Pancreas (tissue), 10 donors: Measurements from ENCODE around the gene SPINT2. TPM values are rescaled to one million over a fixed set of nuclear protein-coding genes. Genes with fewer than 3 reads are reported as not detected.

Experiments used
- ATAC-seq, 4 donors: fragments of 200-7000 bp; cut with Tn5 transposase; one replicate each; pipeline versions ENCODE4 v1.8.0 to v1.9.1; 2020; ENCODE audit warnings: mild to moderate bottlenecking in 4 of 4, moderate library complexity in 4 of 4
- DNase-seq, 6 donors: peaks; one replicate each; pipeline ENCODE4 v3.0.0-alpha.2; 2020
- FAIRE-seq: peaks from 2 replicates; lab custom pipeline; 2012; peaks lifted over from hg19 to GRCh38; lab: Jason Lieb, UNC
- H3K27ac ChIP-seq, 4 donors: fragments of 200-600 bp; sonication (generic); 1 replicate in 3 of 4; 2 replicates in 1 of 4; pipeline versions ENCODE4 v1.5.0 to v1.8.0; 2020
- H3K27me3 ChIP-seq, 4 donors: fragments of 200-600 bp; one replicate each; pipeline ENCODE4 v1.8.0; 2021
- H3K36me3 ChIP-seq, 3 donors: fragments of 200-600 bp; sonication (generic) in 1 of 3; one replicate each; pipeline versions ENCODE4 v1.5.0 to v1.8.0; 2020 to 2021
- H3K4me1 ChIP-seq, 3 donors: fragments of 200-600 bp; one replicate each; pipeline ENCODE4 v1.8.0; 2021
- H3K4me3 ChIP-seq, 4 donors: fragments of 200-600 bp; sonication (generic) in 2 of 4; one replicate each; pipeline versions ENCODE4 v1.5.0 to v1.8.0; 2020 to 2021
- H3K9me3 ChIP-seq, 4 donors: fragments of 200-600 bp; one replicate each; pipeline ENCODE4 v1.8.0; 2021
- WGBS, 2 donors: extraction: QIAGEN DNeasy Blood & Tissue Kit; methylation state at CpG; one replicate each; pipeline ENCODE4 v1.1.7; 2013; 5-methylcytosine and 5-hydroxymethylcytosine counted together
- intact Hi-C, 3 donors: fragments of 100-400 bp; cut with DNase I; formaldehyde crosslinking; loops; one replicate each; pipeline versions ENCODE4 v1.11.1 to v1.14.2; 2022
- polyA plus RNA-seq, 2 donors: library from polyadenylated mRNA; stranded (reverse); fragments of 200-250 nt; gene quantifications; one replicate each; pipeline ENCODE4 v1.2.3, GENCODE V29; 2013
- total RNA-seq, 6 donors: library from RNA; stranded (reverse); fragmentation: NEBNext Ultra II Directional in 4 of 6; extraction: Animal tissue kit (Norgen Biotek cat#: 25700) in 4 of 6; gene quantifications; one replicate each; pipeline versions ENCODE4 v1.2.1 to v1.2.4, GENCODE V29; 2021 to 2023
- TF ChIP-seq, protein P1 (sequence below), 4 donors: fragments of 200-600 bp; sonication (generic) in 3 of 4; IDR thresholded peaks; one replicate each; pipeline versions ENCODE4 v1.5.0 to v1.8.0; 2021; ENCODE audit warnings: antibody characterized with exemption in 4 of 4
- donor health status: healthy with polysubstance abuse.
- donor health status: DM: no; HTN: no; CAD: no; lungs with moderate emphysema.
- donor health status: DM: no; HTN: no; CAD: no.
- donor health status: control.
- donor health status: control.
- donor health status: Bipolar disorder and iron deficiency.
- donor health status: DM: yes; HTN: yes; CAD: no.
- donor health status: DM: no; HTN: no; CAD: no.
- donor health status: DM: no; HTN: no; CAD: no.
- donor health status: DM: yes; HTN: yes; CAD: no.

The SPINT2 gene
- total and polyA plus RNA-seq, 8 donors, result 121 to 337 (median 171) TPM

DNA sequence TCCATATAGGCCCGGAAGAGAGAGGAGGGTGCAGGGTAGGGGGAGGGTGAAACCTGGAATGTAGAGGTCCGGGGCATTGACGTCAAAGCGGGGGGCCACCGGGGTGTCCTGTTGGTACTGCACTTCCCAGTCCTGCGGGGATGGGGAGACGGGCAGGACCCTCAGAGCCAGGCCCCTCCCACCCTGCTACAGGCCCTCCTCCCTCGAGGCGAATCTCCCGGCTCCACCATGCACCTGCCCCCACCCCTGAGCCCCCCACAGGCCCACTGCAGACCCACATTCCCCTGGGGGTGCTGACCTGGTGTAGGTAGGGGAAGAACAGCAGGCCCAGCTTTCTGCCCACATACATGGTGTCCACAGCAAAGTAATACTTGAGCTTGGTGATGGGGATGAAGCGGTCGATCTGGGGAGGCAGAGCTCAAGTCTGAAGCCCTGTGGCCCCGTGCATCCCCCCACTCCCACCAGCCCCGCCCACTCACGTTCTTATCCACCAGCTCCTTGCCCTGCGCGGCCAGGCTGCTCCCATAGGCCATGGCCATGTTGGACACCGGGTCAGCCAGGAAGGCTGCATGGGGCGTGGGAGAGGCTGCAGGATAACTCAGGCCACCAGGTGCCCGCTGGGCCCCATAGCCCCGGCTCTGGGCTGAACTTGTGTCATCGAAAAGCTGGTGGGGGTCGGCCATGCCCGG is 44.7 kb downstream of the SPINT2 start:
- H3K27ac ChIP-seq, result no peak overlapping the region
- H3K27me3 ChIP-seq, result no peaks in the 10 kb centered on the region
- H3K9me3 ChIP-seq, result no peaks in the 10 kb centered on the region
- no peak overlapping the region for H3K4me3 ChIP-seq
- intact Hi-C loops, result no loop called here
- FAIRE-seq (no peak), DNase-seq (peak in 1 of 6 donors; percentile 71), ATAC-seq (no peak)
- H3K36me3 ChIP-seq, result no peaks in the 10 kb centered on the region
- 85 to 90% methylated on average over 19 to 24 of the region's 24 CpGs for WGBS, 2 donors
- peaks cover 0 to 5% (median 0%) of the 10 kb centered on the region in 3 donors for H3K4me1 ChIP-seq
- TF ChIP-seq, protein P1, sequence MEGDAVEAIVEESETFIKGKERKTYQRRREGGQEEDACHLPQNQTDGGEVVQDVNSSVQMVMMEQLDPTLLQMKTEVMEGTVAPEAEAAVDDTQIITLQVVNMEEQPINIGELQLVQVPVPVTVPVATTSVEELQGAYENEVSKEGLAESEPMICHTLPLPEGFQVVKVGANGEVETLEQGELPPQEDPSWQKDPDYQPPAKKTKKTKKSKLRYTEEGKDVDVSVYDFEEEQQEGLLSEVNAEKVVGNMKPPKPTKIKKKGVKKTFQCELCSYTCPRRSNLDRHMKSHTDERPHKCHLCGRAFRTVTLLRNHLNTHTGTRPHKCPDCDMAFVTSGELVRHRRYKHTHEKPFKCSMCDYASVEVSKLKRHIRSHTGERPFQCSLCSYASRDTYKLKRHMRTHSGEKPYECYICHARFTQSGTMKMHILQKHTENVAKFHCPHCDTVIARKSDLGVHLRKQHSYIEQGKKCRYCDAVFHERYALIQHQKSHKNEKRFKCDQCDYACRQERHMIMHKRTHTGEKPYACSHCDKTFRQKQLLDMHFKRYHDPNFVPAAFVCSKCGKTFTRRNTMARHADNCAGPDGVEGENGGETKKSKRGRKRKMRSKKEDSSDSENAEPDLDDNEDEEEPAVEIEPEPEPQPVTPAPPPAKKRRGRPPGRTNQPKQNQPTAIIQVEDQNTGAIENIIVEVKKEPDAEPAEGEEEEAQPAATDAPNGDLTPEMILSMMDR (IDR thresholded peaks at IDR 0.05), result no peak

DNA sequence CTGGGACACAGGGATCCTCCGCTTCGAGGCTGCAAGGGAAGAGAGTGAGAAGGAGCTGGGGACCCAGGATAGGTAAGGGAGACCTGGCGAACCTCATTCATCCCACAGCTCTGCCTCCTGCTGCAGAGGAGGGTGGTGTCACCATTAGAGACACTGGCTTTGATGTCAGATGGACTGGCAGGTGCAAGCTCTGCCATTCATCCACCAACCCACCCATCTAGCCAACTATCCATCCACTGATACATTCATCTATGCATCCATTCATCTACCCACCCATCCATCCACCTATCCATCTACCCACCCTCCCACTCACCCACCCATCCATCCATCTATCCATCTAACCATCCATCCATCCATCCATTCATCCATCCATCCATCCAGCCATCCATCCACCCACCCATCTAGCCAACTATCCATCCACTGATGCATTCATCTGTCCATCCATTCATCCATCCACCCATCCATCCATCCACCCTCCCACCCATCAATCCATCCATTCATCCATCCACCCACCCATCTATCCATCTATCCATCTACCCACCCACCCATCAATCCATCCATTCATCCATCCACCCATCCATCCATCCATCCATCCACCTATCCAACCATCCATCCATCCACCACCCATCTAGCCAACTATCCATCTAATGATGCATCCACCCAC is 45.4 kb downstream of the SPINT2 start:
- H3K4me3 ChIP-seq, result no peak overlapping the region
- H3K9me3 ChIP-seq, result no peaks in the 10 kb centered on the region
- no peak for DNase-seq
- H3K4me1 ChIP-seq, result peaks cover 0 to 5% (median 0%) of the 10 kb centered on the region in 3 donors
- no peak for FAIRE-seq
- TF ChIP-seq, protein P1 (IDR thresholded peaks at IDR 0.05), result no peak
- intact Hi-C loops, result no loop called here
- ATAC-seq, result no peak
- 91 to 97% methylated on average over 3 of the region's 3 CpGs for WGBS, 2 donors
- no peaks in the 10 kb centered on the region for H3K27me3 ChIP-seq
- H3K27ac ChIP-seq, result no peak overlapping the region
- no peaks in the 10 kb centered on the region for H3K36me3 ChIP-seq

DNA sequence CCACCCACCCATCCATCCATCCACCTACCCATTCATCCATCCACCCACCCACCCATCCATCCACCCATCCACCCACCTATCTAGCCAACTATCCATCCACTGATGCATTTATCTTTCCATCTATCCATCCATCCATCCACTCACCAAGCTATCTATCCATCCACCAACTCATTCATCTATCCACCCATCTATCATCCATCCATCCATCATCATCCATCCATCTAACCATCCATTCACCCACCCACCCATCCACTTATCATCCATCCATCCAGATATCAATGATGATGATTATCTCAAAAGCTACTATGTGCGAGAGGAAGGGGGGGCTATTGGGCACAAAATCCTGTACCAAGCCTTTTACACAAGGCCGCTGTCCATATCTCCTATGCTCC is 45.9 kb downstream of the SPINT2 start:
- ATAC-seq, result no peak
- Histone ChIP-seq H3K9me3 (no peaks in the 10 kb centered on the region), H3K36me3 (no peaks in the 10 kb centered on the region), H3K27ac (no peak overlapping the region), H3K27me3 (no peaks in the 10 kb centered on the region), H3K4me3 (no peak overlapping the region), H3K4me1 (peaks cover 0 to 3% (median 2%) of the 10 kb centered on the region in 3 donors)
- no peak for FAIRE-seq
- TF ChIP-seq, protein P1 (IDR thresholded peaks at IDR 0.05), result no peak
- 93 to 95% methylated on average over 2 of the region's 2 CpGs for WGBS, 2 donors
- intact Hi-C loops, result no loop called here
- DNase-seq, result no peak

DNA sequence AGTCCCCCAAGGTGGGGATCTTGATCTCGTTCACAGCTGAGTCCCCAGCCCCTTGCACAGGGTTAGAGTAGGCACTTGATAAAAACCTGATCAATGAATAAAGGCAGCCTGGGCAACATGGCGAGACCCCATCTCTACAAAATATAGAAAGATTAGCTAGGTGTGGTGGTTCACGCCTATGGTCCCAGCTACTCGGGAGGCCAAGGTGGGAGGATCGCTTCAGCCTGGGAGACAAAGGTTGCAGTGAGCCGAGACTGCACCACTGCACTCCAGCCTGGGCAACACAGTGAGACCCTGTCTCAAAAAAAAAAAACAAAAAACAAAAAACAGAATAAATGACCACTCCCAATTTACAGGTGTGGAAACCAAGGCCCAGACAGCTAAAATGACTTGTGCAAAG is 46.6 kb downstream of the SPINT2 start:
- no peak for FAIRE-seq
- no peak for DNase-seq
- Histone ChIP-seq H3K27me3 (no peaks in the 10 kb centered on the region), H3K36me3 (no peaks in the 10 kb centered on the region), H3K9me3 (no peaks in the 10 kb centered on the region), H3K4me1 (peaks cover 0 to 2% (median 0%) of the 10 kb centered on the region in 3 donors), H3K27ac (no peak overlapping the region), H3K4me3 (no peak overlapping the region)
- WGBS, 2 donors, result 95 to 97% methylated on average over 6 of the region's 6 CpGs
- intact Hi-C loops, result no loop called here
- no peak for ATAC-seq
- TF ChIP-seq, protein P1 (IDR thresholded peaks at IDR 0.05), result no peak
